Activated CD8-positive, alpha-beta T cell treated with anti-CD3 and anti-CD28 coated beads for 36 hours (primary cell): ENCODE measurements around the gene TNPO2. TPM values are rescaled to one million over a fixed set of nuclear protein-coding genes. Genes with fewer than 3 reads are reported as not detected.
A peak's percentile ranks its signal among the peaks of the same experiment; 100 is the strongest.

ENCODE experiments used
- ATAC-seq: fragments of 200-7000 bp; cut with Tn5 transposase; one replicate; pipeline ENCODE4 v1.10.0; 2021; ENCODE audit warnings: mild to moderate bottlenecking, moderate library complexity
- CTCF ChIA-PET: fragments of 350-600 bp; sonication (Branson Sonifier 250); formaldehyde crosslinking; loops from one replicate; lab custom pipeline; 2021; ENCODE audit warnings: antibody characterized with exemption; lab: Charles Lee
- POLR2A ChIA-PET: fragments of 350-600 bp; sonication (Branson Sonifier 250); formaldehyde crosslinking; loops from one replicate; lab custom pipeline; 2021; ENCODE audit warnings: antibody characterized with exemption; lab: Charles Lee
- DNase-seq: peaks from one replicate; pipeline ENCODE4 v3.0.0-alpha.2; 2020
- H3K27ac Mint-ChIP-seq: one replicate; pipeline ENCODE4 v1.8.0; 2021; ENCODE audit warnings: mild to moderate bottlenecking, mixed read lengths
- H3K27me3 Mint-ChIP-seq: one replicate; pipeline ENCODE4 v1.8.0; 2021; ENCODE audit warnings: mixed read lengths
- H3K36me3 Mint-ChIP-seq: one replicate; pipeline ENCODE4 v1.8.0; 2021; ENCODE audit warnings: low read depth, mixed read lengths
- H3K4me1 Mint-ChIP-seq: one replicate; pipeline ENCODE4 v1.8.0; 2021; ENCODE audit warnings: low read depth, mixed read lengths
- H3K4me3 Mint-ChIP-seq: one replicate; pipeline ENCODE4 v1.8.0; 2021; ENCODE audit warnings: mild to moderate bottlenecking, moderate library complexity, mixed read lengths
- H3K9me3 Mint-ChIP-seq: one replicate; pipeline ENCODE4 v1.8.0; 2021; ENCODE audit warnings: mixed read lengths
- CTCF ChIP-seq: fragments of 200-600 bp; IDR thresholded peaks from one replicate; pipeline ENCODE4 v1.8.0; 2022; ENCODE audit warnings: antibody characterized with exemption, mild to moderate bottlenecking
- intact Hi-C: fragments of 100-400 bp; cut with micrococcal nuclease; formaldehyde crosslinking; loops from one replicate; pipeline ENCODE4 v1.10.0; 2022
- total RNA-seq, 2 experiments: library from RNA; stranded (reverse); gene quantifications; one replicate each; pipeline ENCODE4 v1.2.3, GENCODE V29; 2021

TNPO2 gene
- total RNA-seq, 2 experiments from 2014 or later, result 90.7 to 94.5 TPM

- Mint-ChIP-seq H3K27me3 (no peaks in the 10 kb centered on the region), H3K27ac (peak overlapping the region; percentile 100), H3K4me3 (peak overlapping the region; percentile 99), H3K4me1 (peaks cover 30% of the 10 kb centered on the region), H3K9me3 (no peaks in the 10 kb centered on the region), H3K36me3 (peaks cover 44% of the 10 kb centered on the region)
- no peak for ATAC-seq
- no peak for TF ChIP-seq CTCF
- POLR2A ChIA-PET, result interaction anchor here (1.1 to 4.3 kb wide), 6 partner anchors 8 to 63 kb away, joined by 4 to 29 read pairs (median 4); partner anchors contain the start of genes DHPS, FBXW9 and TRIR
- CTCF ChIA-PET, result interaction anchor here (0.8 to 3.5 kb wide), 9 partner anchors 8 to 106 kb away, joined by 3 to 19 read pairs (median 4); partner anchors contain the start of genes FBXW9, ZNF490 and ZNF791
- DNase-seq, result no peak
- intact Hi-C loops, result no loop called here
Measured at GRCh38 chr19:12670159-12670928, 53.4 kb downstream of the TNPO2 start.

GRCh38 chr19:12669270-12670158 is 54.2 kb downstream of the TNPO2 start:
- DNase-seq (peak; percentile 79), ATAC-seq (peak; percentile 15)
- Mint-ChIP-seq H3K36me3 (peaks cover 46% of the 10 kb centered on the region), H3K4me1 (peaks cover 38% of the 10 kb centered on the region), H3K27ac (peak overlapping the region; percentile 100), H3K9me3 (no peaks in the 10 kb centered on the region), H3K27me3 (no peaks in the 10 kb centered on the region), H3K4me3 (peak overlapping the region; percentile 99)
- ChIA-PET POLR2A (interaction anchor here (0.7 to 4.3 kb wide), 9 partner anchors 9 to 117 kb away, joined by 4 to 29 read pairs (median 5); partner anchors contain the start of genes DHPS, FBXW9 and TRIR), CTCF (interaction anchor here (0.7 to 1.6 kb wide), 8 partner anchors 9 to 126 kb away, joined by 3 to 7 read pairs (median 4); no protein-coding TSS in a partner anchor)
- no peak for TF ChIP-seq CTCF
- intact Hi-C loops, result loop anchor here (5.0 to 10.0 kb wide), 2 partner anchors 55 to 107 kb away; partner anchors contain the start of genes ZNF490 and ZNF791

GRCh38 chr19:12668932-12669269 is 54.8 kb downstream of the TNPO2 start:
- no peak for TF ChIP-seq CTCF
- H3K9me3 Mint-ChIP-seq, result no peaks in the 10 kb centered on the region
- DNase-seq (peak; percentile 85), ATAC-seq (peak; percentile 28)
- peak overlapping the region; percentile 99 for H3K4me3 Mint-ChIP-seq
- H3K27me3 Mint-ChIP-seq, result no peaks in the 10 kb centered on the region
- POLR2A ChIA-PET, result interaction anchor here (0.7 to 4.3 kb wide), 9 partner anchors 9 to 143 kb away, joined by 3 to 29 read pairs (median 5); partner anchors contain the start of genes FBXW9 and TRIR
- peaks cover 46% of the 10 kb centered on the region for H3K36me3 Mint-ChIP-seq
- CTCF ChIA-PET, result interaction anchor here (0.7 to 3.4 kb wide), 5 partner anchors 10 to 127 kb away, joined by 3 to 12 read pairs (median 4); no protein-coding TSS in a partner anchor
- H3K4me1 Mint-ChIP-seq, result peaks cover 41% of the 10 kb centered on the region
- peak overlapping the region; percentile 100 for H3K27ac Mint-ChIP-seq
- intact Hi-C loops, result loop anchor here (5.0 to 10.0 kb wide), 2 partner anchors 54 to 107 kb away; partner anchors contain the start of genes ZNF490 and ZNF791

- ChIA-PET POLR2A (interaction anchor here (0.7 to 4.3 kb wide), 8 partner anchors 10 to 142 kb away, joined by 3 to 29 read pairs (median 4); partner anchors contain the start of genes FBXW9 and TRIR), CTCF (interaction anchor here (1.6 to 3.4 kb wide), 2 partner anchors 9 to 104 kb away, joined by 4 to 12 read pairs; no protein-coding TSS in a partner anchor)
- intact Hi-C loops, result loop anchor here (5.0 to 10.0 kb wide), 2 partner anchors 54 to 106 kb away; partner anchors contain the start of genes ZNF490 and ZNF791
- H3K4me1 Mint-ChIP-seq, result peaks cover 41% of the 10 kb centered on the region
- H3K4me3 Mint-ChIP-seq, result peak overlapping the region; percentile 99
- ATAC-seq (no peak), DNase-seq (no peak)
- no peak for TF ChIP-seq CTCF
- H3K27ac Mint-ChIP-seq, result peak overlapping the region; percentile 100
- H3K9me3 Mint-ChIP-seq, result no peaks in the 10 kb centered on the region
- H3K36me3 Mint-ChIP-seq, result peaks cover 50% of the 10 kb centered on the region
- H3K27me3 Mint-ChIP-seq, result no peaks in the 10 kb centered on the region
Measured at GRCh38 chr19:12668346-12668745, 55.4 kb downstream of the TNPO2 start.
